Thoracic aorta (tissue), 2 donors: Measurements from ENCODE around the gene ANKRD27. TPM values are rescaled to one million over a fixed set of nuclear protein-coding genes. Genes with fewer than 3 reads are reported as not detected.
"Not testable (repeated sequence)": the region's sequence is repeated elsewhere in the genome, so short reads cannot be mapped to it uniquely, and the experiment has no call there.

Experiments
- ATAC-seq: fragments of 150-250 bp; one replicate; pipeline ENCODE4 v1.8.0; 2017; ENCODE audit warnings: low read depth; ENCODE audit not compliant: insufficient number of reproducible peaks, low FRiP score
- DNase-seq: peaks from one replicate; pipeline ENCODE4 v3.0.0-alpha.2; 2020; ENCODE audit warnings: low spot score
- H3K27ac ChIP-seq, 2 donors: fragments of 200-600 bp; sonication (generic); 1 replicate in 1 of 2; 2 replicates in 1 of 2; pipeline ENCODE4 v1.5.1; 2016; ENCODE audit warnings: mild to moderate bottlenecking in 2 of 2, moderate library complexity in 2 of 2
- H3K27me3 ChIP-seq: fragments of 200-600 bp; sonication (generic); replicated peaks from 2 replicates; pipeline ENCODE4 v1.6.0; 2016; ENCODE audit warnings: mild to moderate bottlenecking; ENCODE audit not compliant: insufficient read depth
- H3K36me3 ChIP-seq: fragments of 200-600 bp; sonication (generic); one replicate; pipeline ENCODE4 v1.5.1; 2016
- H3K4me1 ChIP-seq, 2 donors: fragments of 200-600 bp; sonication (generic); 1 replicate in 1 of 2; 2 replicates in 1 of 2; pipeline versions ENCODE4 v1.5.1 to v1.6.0; 2016; ENCODE audit warnings: low read depth in 2 of 2, mild to moderate bottlenecking in 1 of 2; ENCODE audit not compliant: control insufficient read depth in 1 of 2
- H3K4me3 ChIP-seq: fragments of 200-600 bp; sonication (generic); 2 replicates; pipeline ENCODE4 v1.5.1; 2016; ENCODE audit warnings: mild to moderate bottlenecking
- H3K9me3 ChIP-seq: fragments of 200-600 bp; sonication (generic); 2 replicates; pipeline ENCODE4 v1.5.1; 2016
- total RNA-seq, 2 donors: library from RNA; depleted of rRNA; stranded (reverse); fragments of >200 nt; gene quantifications; one replicate each; pipeline versions ENCODE4 v1.1.0 to v1.2.3, GENCODE V29; 2016
- TF ChIP-seq, protein P1 (sequence below): fragments of 200-600 bp; sonication (generic); IDR thresholded peaks from one replicate; pipeline ENCODE4 v1.5.1; 2019; ENCODE audit warnings: antibody characterized with exemption

The ANKRD27 gene
- total RNA-seq, 2 donors from 2014 or later = 26.8 to 33.8 TPM

DNA sequence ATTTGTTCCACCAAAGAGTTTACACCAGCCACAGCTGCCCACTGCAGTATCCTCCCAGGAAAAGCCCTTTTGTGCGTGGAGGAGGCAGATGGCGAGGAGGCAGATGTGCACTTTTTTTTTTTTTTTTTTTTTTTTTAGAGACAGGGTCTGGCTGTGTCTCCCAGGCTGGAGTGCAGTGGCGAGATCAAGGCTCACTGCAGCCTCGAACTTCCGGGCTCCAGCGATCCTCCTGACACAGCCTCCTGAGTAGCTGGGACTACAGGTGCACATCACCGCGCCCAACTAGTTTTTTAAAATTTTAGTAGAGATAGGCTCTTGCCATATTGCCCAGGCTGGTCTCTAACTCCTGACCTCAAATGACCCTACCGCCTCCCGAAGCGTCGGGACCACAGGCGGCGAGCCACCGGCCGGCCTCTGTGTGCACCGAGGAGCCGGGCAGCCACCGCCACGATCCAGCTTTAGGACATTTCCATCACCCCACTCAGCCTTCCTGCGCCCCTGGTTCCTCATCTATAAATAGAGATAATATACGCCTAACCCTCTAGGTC lies 94.6 kb downstream of the ANKRD27 start:
- Histone ChIP-seq H3K36me3 (peaks cover 7% of the 10 kb centered on the region), H3K4me1 (peaks cover 4 to 13% of the 10 kb centered on the region in 2 donors), H3K9me3 (no peaks in the 10 kb centered on the region), H3K4me3 (peak overlapping the region; percentile 99), H3K27me3 (no peaks in the 10 kb centered on the region), H3K27ac (peak overlapping the region; percentile 56 to 78)
- DNase-seq (no peak), ATAC-seq (peak; percentile 47)
- TF ChIP-seq, protein P1, sequence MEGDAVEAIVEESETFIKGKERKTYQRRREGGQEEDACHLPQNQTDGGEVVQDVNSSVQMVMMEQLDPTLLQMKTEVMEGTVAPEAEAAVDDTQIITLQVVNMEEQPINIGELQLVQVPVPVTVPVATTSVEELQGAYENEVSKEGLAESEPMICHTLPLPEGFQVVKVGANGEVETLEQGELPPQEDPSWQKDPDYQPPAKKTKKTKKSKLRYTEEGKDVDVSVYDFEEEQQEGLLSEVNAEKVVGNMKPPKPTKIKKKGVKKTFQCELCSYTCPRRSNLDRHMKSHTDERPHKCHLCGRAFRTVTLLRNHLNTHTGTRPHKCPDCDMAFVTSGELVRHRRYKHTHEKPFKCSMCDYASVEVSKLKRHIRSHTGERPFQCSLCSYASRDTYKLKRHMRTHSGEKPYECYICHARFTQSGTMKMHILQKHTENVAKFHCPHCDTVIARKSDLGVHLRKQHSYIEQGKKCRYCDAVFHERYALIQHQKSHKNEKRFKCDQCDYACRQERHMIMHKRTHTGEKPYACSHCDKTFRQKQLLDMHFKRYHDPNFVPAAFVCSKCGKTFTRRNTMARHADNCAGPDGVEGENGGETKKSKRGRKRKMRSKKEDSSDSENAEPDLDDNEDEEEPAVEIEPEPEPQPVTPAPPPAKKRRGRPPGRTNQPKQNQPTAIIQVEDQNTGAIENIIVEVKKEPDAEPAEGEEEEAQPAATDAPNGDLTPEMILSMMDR = no peak

DNA sequence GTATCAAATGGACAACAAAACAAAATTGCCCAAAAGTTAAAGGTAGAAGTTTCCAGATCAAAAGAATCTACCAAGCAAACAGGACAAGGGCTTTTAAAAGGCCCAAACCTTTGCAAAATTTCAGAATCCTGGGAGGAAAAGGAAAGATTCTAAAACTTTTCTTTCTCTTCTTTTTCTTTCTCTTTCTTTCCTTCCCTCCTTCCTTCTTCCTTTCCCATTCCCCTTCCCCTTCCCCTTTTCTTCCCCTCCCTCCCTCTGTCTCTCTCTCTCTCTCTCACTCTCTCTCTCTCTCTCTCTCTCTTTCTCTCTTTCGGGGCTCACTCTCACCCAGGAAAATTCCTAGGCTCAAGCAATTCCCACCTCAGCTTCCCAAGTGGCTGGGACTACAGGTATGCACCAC lies 98.2 kb downstream of the ANKRD27 start:
- TF ChIP-seq, protein P1 = no peak
- ATAC-seq (no peak), DNase-seq (no peak)
- no peak overlapping the region for H3K4me3 ChIP-seq
- no peaks in the 10 kb centered on the region for H3K36me3 ChIP-seq
- H3K27ac ChIP-seq = no peak overlapping the region
- no peaks in the 10 kb centered on the region for H3K27me3 ChIP-seq
- H3K4me1 ChIP-seq = peaks cover 0 to 2% of the 10 kb centered on the region in 2 donors
- no peaks in the 10 kb centered on the region for H3K9me3 ChIP-seq

DNA sequence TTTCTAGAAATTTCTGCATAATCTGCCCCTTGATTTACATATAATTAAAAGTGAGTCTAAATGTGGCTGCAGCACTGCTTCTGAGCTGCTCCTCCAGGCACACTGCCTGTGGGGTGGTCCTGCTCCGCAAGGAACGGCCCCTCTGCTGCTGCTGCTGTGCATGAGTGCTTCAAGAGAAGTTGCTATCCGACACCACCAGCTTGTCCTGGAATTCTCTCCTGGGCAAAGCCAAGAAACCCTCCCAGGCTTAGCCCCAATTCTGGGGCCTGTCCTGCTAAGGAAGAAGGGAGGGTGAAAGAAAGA lies 101.5 kb downstream of the ANKRD27 start:
- Histone ChIP-seq H3K4me1 (no peaks in the 10 kb centered on the region), H3K27ac (no peak overlapping the region), H3K36me3 (no peaks in the 10 kb centered on the region), H3K9me3 (no peaks in the 10 kb centered on the region), H3K4me3 (no peak overlapping the region), H3K27me3 (no peaks in the 10 kb centered on the region)
- no peak for ATAC-seq
- TF ChIP-seq, protein P1 = no peak
- DNase-seq = no peak

DNA sequence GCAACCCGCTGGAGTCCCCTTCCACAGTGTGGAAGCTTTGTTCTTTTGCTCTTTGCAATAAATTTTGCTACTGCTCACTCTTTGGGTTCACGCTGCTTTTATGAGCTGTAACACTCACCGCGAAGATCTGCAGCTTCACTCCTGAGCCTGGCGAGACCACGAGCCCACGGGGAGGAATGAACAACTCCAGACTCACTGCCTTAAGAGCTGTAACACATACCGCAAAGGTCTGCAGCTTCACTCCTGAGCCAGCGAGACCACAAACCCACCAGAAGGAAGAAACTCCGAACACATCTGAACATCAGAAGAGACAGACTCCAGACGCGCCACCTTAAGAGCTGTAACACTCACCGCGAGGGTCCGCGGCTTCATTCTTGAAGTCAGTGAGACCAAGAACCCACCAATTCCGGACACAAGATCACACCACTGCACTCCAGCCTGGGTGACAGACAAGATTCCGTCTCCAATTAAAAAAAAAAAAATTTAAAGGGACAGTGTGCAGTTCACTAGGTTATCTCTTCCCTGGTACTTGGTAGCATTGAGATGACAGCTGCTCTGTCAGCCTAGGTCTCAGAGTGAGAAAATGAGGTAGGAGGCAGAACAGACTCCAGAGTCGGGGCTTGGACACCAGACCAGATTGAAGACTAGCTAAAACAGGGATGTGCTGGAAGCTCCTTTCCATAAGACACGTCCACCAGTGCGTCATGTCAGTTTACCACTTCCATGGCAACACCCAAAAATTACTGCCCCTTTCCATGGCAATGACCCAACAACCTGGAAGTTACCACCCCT lies 102.1 kb downstream of the ANKRD27 start:
- not testable (repeated sequence) for H3K27ac ChIP-seq, H3K27me3 ChIP-seq, H3K36me3 ChIP-seq, H3K9me3 ChIP-seq, H3K4me1 ChIP-seq, ATAC-seq, DNase-seq, H3K4me3 ChIP-seq

DNA sequence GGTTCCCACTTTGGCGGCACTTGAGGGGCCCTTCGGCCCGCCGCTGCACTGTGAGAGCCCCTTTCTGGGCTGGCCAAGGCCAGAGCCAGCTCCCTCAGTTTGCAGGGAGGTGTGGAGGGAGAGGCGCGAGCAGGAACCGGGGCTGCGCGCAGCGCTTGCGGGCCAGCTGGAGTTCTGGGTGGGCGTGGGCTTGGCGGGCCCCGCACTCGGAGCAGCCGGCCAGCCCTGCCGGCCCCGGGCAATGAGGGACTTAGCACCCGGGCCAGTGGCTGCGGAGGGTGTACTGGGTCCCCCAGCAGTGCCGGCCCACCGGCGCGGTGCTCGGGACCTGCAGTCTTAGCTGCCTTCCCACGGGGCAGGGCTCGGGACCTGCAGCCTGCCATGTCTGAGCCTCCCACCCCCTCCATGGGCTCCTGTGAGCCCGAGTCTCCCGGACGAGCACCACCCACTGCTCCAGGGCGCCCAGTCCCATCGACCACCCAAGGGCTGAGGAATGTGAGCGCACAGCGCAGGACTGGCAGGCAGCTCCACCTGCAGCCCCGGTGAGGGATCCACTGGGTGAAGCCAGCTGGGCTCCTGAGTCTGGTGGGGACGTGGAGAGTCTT lies 103.4 kb downstream of the ANKRD27 start:
- not testable (repeated sequence) for H3K27ac ChIP-seq, DNase-seq, H3K36me3 ChIP-seq, H3K4me3 ChIP-seq, H3K9me3 ChIP-seq, H3K27me3 ChIP-seq, H3K4me1 ChIP-seq, ATAC-seq

DNA sequence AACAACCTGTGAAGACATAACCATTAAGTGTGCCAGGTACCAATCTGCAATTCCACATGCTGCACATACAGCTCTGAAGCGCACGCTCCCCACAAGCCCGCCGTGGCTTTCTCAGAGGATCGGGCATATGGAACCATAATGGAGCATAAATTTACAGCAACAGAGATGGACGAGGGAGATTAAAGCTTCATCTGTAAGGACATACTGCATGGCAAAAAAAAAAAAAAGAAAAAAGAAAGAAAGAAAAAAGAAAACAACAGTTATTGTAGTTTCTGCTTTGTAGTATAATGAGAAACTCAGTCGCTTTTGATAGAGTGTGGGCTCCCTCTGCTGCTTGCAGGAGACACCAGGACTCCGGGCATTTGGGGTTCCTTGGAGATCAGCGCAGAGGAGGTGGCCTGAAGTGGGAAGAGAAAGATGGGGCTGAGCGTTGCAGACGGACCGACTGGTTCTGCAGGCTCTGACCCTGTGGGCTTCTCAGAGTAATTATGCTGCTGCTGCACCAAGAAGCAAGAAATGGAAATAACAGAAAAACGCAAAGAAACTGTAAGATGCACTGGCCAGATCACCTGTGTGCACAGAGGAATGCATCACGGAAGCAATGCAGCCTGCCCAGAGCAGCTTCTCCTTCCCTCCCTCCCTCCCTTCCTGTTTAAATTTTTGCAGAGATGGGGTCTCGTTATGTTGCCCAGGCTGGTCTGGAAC lies 104.7 kb downstream of the ANKRD27 start:
- Histone ChIP-seq H3K9me3 (no peaks in the 10 kb centered on the region), H3K4me1 (no peaks in the 10 kb centered on the region), H3K27me3 (no peaks in the 10 kb centered on the region), H3K27ac (no peak overlapping the region), H3K4me3 (no peak overlapping the region), H3K36me3 (no peaks in the 10 kb centered on the region)
- DNase-seq (no peak), ATAC-seq (no peak)
- TF ChIP-seq, protein P1 = no peak
